Activated naive CD8-positive, alpha-beta T cell treated with anti-CD3 and anti-CD28 coated beads, Interleukin-2, amount 50 U/mL, for 16 hours (primary cell): ENCODE data around the gene ZPBP.

Source experiments
- DNase-seq: peaks from one replicate; pipeline ENCODE4 v3.0.0-alpha.2; 2020; ENCODE audit warnings: low read depth, low spot score

The ZPBP gene, protein sequence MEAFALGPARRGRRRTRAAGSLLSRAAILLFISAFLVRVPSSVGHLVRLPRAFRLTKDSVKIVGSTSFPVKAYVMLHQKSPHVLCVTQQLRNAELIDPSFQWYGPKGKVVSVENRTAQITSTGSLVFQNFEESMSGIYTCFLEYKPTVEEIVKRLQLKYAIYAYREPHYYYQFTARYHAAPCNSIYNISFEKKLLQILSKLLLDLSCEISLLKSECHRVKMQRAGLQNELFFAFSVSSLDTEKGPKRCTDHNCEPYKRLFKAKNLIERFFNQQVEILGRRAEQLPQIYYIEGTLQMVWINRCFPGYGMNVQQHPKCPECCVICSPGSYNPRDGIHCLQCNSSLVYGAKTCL

DNA sequence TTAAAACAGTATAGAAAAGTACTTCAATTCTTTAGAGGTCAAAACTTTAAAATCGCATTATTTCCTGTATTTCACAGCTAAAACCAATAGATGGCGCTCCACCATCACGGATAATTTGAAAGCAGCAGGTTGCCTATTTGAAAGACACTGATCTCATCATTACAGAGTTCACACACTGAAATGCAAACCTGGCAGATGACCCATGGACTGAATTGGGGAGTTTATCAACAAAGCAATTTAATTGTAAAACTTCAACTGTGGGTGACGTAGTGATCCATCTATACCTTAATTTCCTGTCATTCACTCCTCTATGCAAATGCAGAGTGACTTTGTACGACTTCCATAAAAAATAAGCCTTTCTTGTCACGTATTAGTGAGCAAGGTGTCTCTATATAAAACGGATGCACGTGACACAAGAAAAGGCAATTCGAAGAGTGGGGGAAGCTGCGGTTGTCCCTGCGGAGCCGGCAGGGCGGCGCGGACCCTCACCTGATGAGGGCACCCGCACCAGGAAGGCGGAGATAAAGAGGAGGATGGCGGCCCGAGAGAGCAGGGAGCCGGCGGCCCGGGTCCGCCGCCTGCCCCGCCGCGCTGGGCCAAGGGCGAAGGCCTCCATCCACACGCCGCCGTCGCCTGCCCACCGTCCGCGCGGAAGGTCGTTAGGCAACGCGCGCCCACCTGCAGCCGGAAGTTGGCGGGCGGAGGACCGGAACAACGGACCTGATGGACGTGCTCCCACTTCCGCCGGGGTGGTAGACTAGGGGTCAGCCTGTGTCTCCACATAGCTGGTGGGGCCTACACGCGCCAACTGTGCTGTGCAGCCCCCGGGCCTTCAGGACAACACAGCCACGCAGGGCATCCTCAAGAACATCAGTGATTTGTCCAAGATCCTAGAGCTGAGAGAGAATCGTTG is at the start of gene ZPBP:
ZPBP (minus strand) TSS at position 668 of the 913 bp plus-strand sequence; CDS start at position 616, 52 bp downstream.
- no peak for DNase-seq

DNA sequence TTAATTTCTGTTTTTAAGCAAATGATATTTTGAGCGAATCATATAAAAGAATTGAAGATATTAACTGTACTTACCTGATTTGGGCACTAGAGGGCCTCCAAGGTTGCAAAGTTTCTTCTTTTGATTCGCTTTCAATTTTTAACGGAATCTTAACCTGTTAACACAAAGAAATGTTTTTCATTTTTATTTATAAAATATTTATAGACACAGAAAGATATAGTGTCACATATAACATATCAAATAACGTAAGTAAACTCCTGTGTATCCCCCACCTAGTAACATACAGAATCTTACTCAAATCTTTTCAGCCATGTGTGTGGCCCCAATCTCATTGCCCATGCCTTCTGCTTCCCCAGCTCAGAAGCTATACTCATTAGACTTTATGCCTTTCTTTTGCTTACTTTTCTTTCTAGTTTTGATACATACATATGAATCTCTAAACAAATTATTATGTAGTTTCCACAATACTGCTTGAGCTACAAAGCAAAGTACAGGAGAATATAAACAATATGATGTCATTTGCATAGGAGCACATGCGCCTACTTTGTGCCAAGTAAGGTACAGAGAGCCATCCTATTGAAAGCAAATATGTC is 49.5 kb upstream of the ZPBP start:
- DNase-seq, result no peak

DNA sequence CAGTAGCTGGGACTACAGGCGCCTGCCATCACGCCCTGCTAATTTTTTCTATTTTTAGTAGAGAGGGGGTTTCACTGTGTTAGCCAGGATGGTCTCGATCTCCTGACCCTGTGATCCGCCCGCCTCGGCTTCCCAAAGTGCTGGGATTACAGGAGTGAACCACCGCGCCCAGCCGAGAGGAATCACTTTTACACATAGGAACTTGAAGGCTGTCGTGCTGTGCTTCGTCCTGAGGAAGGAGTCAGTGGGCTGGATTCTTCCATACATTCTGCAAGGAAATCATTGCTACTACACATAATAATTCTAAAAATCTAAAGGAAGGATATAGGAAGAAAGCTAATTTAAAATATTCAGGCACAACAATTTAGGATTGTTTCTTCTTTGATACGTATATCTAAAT is 48.8 kb upstream of the ZPBP start:
- DNase-seq, result no peak

DNA sequence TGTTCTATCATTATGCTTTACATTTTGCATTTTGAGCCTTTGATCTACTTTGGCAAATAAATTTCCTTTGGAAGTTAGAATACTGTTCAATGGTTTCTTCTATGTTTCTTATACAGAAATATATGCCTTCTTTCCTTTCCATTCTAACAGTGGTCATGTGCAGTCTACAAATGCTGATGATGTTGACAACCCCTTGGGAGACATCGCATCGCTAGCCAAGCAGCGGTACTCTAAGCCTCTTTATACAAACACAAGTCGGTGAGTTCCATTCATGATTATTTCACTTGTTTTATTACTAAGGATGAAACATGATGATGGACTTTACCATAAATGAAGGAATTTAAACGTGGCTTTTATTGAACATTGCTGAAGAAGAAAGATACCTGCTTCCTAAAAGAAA is 48.1 kb upstream of the ZPBP start:
- DNase-seq, result no peak

DNA sequence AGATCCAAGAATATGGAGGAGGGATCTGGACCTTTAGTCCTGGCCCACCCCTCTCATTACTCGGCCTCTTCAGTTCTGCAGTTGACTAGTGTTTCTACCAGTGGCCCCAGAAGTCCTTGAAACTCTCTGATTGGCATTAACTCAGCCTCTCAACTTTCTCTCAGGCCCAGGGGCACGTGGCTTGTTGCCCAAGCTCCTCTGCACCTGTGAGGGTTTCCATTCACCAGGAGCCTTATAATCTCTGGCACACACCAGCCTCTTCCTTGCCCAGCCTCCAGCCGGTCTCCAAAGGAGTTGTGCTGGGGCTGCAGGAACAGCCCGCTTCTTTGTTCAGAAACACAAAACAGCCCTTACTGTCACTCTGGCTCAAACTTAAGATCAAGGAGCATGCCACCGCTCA is 47.6 kb upstream of the ZPBP start:
- DNase-seq, result no peak

DNA sequence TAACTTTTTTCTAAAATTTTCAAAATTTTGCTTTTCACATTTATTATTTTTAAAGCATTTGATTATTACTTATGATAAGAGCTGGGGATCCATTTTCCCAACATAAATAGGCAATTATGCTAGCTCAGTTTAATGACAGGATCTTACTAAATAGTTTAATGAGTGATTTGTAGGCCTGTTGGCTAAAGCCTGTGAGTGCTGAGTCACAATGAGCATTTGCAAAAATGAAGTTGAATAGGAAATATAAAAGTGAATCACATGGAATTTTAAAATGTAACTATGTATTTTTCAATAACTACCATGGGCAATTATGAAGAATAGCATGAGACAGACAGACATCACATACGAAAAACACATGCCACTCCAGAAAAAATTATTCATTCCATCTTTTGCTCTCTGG is 45.1 kb upstream of the ZPBP start:
- no peak for DNase-seq

DNA sequence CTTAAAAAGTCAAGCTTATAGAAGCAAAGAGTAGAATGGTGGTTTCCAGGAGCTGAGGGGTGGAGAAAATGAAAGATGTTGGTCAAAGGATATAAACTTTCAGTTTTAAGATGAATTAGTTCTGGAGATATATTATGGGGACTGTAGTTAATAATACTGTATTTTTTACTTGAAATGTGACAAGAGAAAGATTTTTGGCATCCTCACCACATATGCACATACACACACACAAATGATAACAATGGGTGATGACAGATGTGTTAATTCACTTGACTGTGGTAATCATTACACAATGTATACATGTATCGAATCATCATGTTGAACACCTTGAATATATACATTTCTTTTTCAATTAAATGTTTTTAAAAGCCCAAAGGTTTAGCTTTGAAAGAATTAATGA is 32.7 kb upstream of the ZPBP start:
- no peak for DNase-seq

DNA sequence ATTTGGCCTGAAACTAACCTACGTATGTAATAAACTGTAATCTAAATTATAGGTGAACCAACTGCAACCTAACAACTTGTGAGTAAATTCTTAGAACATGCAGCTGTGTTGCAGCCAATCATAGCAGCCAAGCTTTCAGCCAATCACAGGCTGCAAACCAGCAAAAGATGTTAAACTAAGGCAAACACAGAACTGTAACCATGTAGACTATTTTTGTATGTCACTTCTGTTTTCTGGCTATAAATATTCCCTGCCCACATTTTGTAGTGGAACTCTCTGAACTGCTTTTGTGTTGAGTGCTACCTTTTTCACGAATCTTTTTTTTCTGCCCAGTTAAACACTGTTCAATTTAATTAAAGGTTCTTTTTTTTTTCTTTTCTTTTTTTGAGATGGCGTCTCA is 28.2 kb upstream of the ZPBP start:
- DNase-seq, result no peak

DNA sequence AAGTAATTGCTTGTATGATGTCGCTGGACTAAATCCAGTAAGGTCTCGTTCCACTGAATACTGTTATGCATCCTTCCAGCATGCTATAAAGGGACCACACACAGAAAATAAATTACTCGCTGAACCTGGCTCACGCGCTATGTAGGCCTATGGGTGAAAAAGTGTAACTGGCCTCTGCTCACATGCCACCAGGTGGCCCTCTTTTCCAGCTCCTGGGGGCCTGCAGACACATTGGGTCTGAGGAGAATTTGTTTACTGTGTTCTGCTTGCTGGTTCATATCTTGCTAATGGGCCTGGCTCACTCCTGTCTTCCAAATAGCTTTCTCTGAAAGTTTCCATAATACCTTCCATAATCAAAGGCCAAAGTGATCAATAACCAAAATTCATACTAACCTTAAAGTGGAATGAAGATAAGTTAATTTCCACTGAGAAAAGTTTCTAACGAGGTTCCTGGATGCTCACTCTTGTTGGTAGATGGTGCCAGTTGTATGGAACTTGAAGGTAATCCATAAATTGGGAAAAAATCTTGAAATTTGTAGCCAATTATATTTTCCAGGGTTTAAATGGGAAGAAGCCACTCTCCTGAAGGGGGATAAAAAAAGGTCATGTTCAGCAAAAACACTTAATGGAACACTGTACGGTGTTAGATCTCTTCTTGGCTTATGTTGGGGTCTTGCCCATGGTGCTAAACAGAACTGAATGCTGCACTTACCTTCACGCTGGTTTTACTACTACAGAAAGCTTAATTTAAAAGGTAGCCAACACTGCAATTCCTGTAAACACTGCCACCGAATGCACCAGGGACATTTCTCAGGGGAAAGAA is 27.0 kb upstream of the ZPBP start:
- DNase-seq, result no peak

DNA sequence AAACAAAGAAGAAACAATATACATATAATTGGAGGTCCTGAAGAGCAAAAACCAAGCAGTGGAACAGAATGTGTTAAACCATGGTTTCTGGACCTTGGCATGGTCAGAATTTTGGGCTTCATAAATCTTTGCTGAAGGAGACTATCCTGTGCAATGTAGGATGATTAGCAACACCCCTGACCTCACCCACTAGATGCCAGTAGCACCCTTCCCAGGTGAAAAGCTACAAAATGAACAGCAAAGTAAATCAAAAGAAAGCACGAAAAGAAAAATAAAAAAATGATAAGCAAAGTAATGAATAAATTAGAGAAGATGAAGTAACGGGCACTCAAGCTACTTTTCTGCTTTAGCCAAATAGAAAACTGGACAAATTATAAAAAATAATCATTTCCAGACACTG is 19.2 kb upstream of the ZPBP start:
- no peak for DNase-seq

DNA sequence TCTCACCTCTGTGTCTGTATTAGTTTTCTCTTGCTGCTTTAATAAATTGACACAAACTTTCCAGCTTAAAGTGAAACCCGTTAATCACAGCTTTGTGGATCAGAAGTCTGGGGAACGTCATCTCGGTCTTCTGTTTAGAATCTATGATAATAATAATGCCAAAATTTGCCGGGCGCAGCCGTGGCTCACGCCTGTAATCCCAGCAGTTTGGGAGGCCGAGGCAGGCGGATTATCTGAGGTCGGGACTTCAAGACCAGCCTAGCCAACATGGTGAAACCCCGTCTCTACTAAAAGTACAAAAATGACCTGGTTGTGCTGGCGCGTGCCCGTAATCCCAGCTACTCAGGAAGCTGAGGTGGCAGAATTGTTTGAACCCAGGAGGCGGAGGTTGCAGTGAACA is 8.8 kb upstream of the ZPBP start:
- DNase-seq, result no peak

DNA sequence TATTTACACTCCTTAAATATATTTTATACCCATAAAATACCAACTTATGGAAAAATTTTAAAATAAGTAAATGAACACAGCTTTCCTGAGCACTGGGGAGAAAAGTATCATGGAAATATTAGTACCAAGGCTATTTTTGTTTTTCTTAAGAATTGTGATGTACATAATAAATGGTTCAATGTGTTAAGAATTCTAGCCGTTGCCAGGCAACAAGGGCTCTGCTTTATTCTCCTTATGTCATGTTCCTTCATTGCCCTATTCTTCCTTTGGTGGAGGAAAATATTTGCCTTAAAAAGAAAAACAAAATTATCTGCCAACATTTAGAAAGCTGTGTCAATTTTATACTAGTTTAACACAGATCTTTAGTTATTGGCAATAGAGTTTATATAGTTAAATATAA is 2.6 kb upstream of the ZPBP start:
- DNase-seq, result no peak

DNA sequence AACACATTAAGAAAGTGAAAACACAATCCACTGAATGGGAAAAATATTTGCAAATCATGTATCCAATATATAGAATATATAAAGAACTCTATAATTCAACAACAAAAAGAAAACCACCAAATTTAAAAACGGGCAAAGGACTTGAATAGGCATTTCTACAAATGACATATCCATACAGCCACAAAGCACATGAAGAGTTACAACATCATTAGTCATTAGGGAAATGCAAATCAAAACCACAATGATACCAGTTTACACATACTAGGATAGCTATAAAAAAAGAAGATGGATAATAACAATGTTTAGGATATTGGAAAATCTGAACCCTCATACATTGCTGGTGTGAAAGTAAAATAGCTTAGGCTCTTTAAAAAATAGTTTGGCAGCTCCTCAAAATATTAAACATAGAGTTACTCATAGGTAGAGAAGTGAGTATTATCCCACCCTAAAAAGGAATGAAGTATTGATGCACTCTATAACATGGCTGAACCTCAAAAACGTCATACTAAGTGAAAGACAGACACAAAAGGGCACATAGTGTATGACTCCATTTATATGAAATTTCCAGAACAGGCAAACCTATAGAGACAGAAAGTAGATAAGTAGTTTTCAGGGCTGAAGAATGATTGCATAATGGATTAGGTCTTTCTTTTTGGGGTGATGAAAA is 4.5 kb downstream of the ZPBP start:
- DNase-seq, result no peak

DNA sequence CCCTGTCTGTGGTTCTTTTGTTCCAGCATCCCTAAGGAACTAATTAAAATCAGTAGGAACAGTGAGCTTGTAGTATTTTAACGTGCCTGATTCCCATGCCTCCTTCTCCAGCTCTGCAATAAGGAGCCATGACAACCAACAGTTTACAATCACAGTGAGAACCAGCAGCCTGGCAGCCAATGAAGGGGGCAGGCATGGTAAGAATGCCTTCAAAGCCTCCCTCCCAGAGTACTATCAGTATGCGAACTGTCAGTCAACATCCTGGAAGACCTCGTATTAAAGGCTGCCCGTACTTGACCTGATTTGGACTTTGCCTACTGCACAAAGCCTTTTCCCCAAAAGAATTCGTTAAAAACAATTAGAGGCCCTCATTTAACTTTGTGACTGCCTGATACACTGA is 7.7 kb downstream of the ZPBP start:
- DNase-seq, result no peak

DNA sequence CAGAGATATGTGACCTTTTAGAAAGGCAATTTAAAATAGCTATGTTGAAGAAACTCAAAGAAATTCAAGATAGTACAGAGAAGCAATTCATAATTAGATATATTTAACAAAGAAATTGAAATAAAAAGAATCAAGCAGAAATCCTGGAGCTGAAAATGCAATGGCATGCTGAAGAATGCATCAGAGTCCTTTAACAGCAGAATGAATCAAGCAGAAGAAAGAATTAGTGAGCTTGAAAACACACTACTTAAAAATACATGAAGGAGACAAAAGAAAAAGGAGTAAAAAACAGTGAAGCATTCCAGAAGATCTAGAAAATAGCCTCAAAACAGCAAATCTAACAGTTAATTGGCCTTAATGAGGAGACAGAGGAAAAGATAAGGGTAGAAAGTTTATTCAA is 20.0 kb downstream of the ZPBP start:
- DNase-seq, result no peak

DNA sequence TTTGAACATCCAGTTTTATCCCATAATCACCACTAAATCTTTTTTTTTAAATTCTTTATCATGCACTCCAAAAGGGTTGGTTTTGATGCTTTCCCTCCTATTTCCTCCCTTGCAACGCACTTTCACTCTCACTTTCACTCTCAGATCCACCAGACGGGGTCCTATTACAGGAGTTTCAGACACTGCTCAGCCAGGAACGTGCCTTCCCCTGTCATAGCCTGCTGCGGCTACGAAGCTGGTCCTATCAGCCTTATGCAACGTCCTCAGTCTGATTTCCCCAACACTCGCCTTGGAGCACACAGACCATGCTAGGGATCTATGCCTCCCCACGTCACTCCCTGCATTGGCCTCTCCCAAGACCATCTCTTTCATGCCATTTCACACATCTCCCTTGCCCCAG is 23.4 kb downstream of the ZPBP start:
- no peak for DNase-seq

DNA sequence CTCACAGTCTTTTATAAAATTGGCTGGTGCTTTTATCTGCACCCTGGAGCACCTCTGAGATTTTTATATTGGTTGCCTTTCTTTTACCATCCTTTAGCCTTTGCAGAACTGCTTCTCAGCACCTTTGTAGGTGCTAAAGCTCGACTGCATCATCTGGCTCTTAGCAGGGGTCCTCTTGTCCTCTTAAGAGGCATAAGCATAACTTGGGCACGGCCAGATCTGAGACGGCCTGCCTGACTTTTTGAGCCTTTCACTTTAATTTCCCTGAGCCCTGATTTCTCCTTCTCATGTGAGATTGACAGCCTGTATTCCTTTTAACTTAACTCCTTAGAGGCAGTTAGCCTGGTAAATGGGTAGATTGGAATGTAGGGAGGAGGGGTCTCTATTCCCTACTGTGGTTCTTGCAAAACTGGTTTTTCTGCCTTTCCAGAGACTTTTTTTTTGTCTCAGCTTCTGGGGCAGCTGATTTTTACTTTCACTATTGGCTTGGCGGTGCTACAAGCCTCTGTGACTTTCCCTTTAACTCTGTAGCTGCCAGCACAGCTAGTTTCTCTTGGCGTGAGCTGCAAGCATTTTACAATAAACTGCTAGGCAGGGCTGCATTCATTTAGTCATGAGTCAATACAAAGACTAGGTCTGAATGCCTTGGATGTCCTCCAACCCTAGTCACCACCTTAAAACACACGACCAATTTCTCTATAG is 24.0 kb downstream of the ZPBP start:
- DNase-seq, result no peak

DNA sequence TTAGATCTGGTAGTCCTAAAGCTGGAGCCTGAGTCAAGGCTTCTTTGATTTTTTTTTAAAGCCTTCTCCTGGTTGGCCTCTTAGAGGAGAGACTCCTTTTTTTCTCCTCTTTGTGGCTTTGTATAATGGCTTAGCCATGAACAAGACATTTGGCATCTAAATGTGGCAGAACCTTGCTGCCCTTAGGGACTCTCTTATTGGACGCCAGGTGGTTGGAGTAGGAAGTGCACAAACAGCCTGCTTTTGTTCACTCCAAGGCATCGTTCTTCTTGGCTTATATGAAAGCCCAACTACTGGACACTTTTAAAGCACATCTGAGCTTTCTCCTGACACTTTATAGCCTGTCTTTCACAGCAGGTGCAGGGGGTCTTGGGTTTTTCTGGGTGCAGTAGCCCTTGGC is 25.0 kb downstream of the ZPBP start:
- DNase-seq, result no peak

DNA sequence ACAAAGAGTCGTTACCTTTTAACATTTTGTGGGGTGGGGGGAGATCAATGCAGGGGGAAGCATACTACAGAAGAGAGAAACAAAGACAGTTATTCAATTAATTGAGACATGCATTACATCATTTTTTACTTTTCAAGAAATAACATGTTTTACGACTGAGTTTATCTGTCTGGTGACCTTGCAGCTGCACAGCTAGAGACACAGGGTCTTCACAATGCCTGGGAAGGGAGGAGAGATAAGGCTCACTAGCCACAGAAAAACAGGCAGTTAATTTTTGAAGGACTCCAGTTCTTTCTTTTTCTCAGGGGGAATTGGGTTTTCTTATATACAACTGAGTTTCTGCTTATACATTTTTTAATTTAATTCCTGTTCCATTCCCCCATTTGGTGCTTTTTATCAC is 30.1 kb downstream of the ZPBP start:
- no peak for DNase-seq

DNA sequence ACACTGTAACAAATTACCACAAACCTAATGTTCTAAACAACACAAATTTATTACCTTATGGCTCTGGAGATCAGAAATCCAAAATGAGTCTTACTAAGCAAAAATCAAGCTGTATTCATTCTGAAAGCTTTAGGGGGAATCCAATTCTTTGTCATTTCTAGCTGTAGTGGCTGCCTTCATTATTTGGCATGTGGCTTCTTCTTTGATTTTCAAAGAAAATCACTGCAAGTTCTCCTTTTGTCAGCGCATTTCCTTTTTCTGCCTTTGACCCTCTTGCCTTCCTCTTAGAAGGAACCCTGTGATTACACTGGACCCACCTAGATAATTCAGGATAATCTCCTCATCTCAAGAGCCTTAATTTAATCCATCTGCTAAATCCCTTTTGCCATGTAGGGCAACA is 36.9 kb downstream of the ZPBP start:
- no peak for DNase-seq

DNA sequence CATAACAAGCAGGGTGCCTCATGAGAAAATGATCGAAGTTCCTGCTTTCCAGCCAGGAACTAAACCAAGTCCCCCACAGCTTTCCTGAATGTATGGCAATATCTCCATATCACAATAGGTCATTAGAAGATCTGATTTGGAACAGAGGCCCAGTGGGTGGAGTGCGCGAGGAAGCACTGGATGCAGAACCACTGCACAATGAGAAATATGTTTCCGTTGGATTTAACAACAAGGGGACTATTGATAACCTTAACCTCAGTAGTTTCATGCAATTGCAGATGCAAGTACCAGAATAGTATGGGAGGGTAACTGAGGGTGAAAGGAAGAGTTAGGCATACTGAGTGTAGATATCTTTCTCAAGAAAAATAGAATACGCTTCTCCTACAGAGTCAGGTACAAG is 45.3 kb downstream of the ZPBP start:
- no peak for DNase-seq
